K562 (cell line): Measurements from ENCODE around the gene MMD2. TPM values are rescaled to one million over a fixed set of nuclear protein-coding genes. Genes with fewer than 3 reads are reported as not detected.

Experiments
- ATAC-seq: fragments of 200-7000 bp; cut with Tn5 transposase; 3 replicates; pipeline ENCODE4 v1.9.1; 2020; ENCODE audit warnings: moderate library complexity
- BruUV-seq: library from RNA; stranded (reverse); fragments of 400-500 nt; replicated peaks from 2 replicates; lab custom pipeline; 2021; lab: Mats Ljungman, UMichigan
- CTCF ChIA-PET: fragments of 300-600 bp; formaldehyde crosslinking; extraction: SDS; loops from one replicate; lab custom pipeline; 2021; ENCODE audit warnings: low intra/inter-chr PET ratio; lab: Yijun Ruan, JAX
- POLR2A ChIA-PET: fragments of 300-600, 350-650 bp; sonication (Branson Sonifier 250); formaldehyde crosslinking; extraction: SDS; loops from one replicate; lab custom pipeline; 2021; ENCODE audit warnings: antibody characterized with exemption, inconsistent platforms; lab: Yijun Ruan, JAX
- DNase-seq, 4 experiments: peaks; one replicate each; pipeline versions ENCODE4 v3.0.0 to v3.0.0-alpha.2; 2011 to 2018; ENCODE audit warnings: low spot score in 3 of 4, mixed read lengths in 3 of 4; ENCODE audit errors: extremely low read depth in 1 of 4
- FAIRE-seq: peaks from 2 replicates; lab custom pipeline; 2011; peaks lifted over from hg19 to GRCh38; lab: Jason Lieb, UNC
- H2AFZ ChIP-seq: 2 replicates; pipeline ENCODE4 v1.6.0; 2011; ENCODE audit warnings: low read depth, low read length, control low read depth, inconsistent platforms
- H3K27ac ChIP-seq: fragments of 200-600 bp; 3 replicates; pipeline ENCODE4 v1.8.0; 2011; ENCODE audit warnings: low read depth, mild to moderate bottlenecking, control low read depth, inconsistent platforms, low read length, moderate library complexity, mixed read lengths; ENCODE audit errors: extremely low read depth
- H3K27me3 ChIP-seq, 2 experiments: fragments of 300-600 bp in 1 of 2; 2 replicates in 1 of 2; 3 replicates in 1 of 2; pipeline versions ENCODE4 v1.6.0 to v1.8.0; 2011; ENCODE audit warnings: inconsistent platforms in 2 of 2, low read length in 2 of 2, mild to moderate bottlenecking in 1 of 2, mixed read lengths in 1 of 2, moderate library complexity in 1 of 2; ENCODE audit not compliant: control insufficient read depth in 2 of 2, insufficient read depth in 2 of 2
- H3K36me3 ChIP-seq: fragments of 300-600 bp; 3 replicates; pipeline ENCODE4 v1.8.0; 2011; ENCODE audit warnings: mild to moderate bottlenecking, low read length, inconsistent platforms; ENCODE audit not compliant: control insufficient read depth, insufficient read depth
- H3K4me1 ChIP-seq, 2 experiments: fragments of 200-600 bp in 1 of 2; replicated peaks in 1 of 2; 2 replicates in 1 of 2; 3 replicates in 1 of 2; pipeline versions ENCODE4 v1.5.1 to v1.8.0; 2011; ENCODE audit warnings: inconsistent platforms in 2 of 2, low read length in 2 of 2, mild to moderate bottlenecking in 1 of 2, mixed read lengths in 1 of 2, moderate library complexity in 1 of 2; ENCODE audit not compliant: control insufficient read depth in 2 of 2, insufficient read depth in 2 of 2
- H3K4me2 ChIP-seq: 2 replicates; pipeline ENCODE4 v1.6.1; 2011; ENCODE audit warnings: low read length, control low read depth, inconsistent platforms, mixed read lengths; ENCODE audit not compliant: insufficient read depth
- H3K4me3 ChIP-seq: fragments of 200-600 bp; sonication (generic), shearing (Covaris generic); 2 replicates; pipeline ENCODE4 v1.5.1; 2016; ENCODE audit warnings: control low read depth, inconsistent platforms
- H3K79me2 ChIP-seq: fragments of 200-600 bp; 3 replicates; pipeline ENCODE4 v1.8.0; 2011; ENCODE audit warnings: low read length, inconsistent platforms; ENCODE audit not compliant: control insufficient read depth, insufficient read depth
- H3K9ac ChIP-seq, 2 experiments: 2 replicates each; pipeline versions ENCODE4 v1.6.0 to v1.6.1; 2011; ENCODE audit warnings: low read depth in 2 of 2, low read length in 2 of 2, control low read depth in 1 of 2, inconsistent platforms in 1 of 2, mild to moderate bottlenecking in 1 of 2, mixed read lengths in 1 of 2; ENCODE audit not compliant: insufficient read depth in 1 of 2
- H3K9me1 ChIP-seq: one replicate; pipeline ENCODE4 v1.6.0; 2011; ENCODE audit warnings: inconsistent platforms, mild to moderate bottlenecking, low read length, moderate library complexity; ENCODE audit not compliant: control insufficient read depth, insufficient read depth
- H3K9me3 ChIP-seq: replicated peaks from 2 replicates; pipeline ENCODE4 v1.5.1; 2011; ENCODE audit warnings: low read depth, low read length, inconsistent platforms; ENCODE audit not compliant: control insufficient read depth, insufficient read depth
- H4K20me1 ChIP-seq: replicated peaks from 2 replicates; pipeline ENCODE4 v1.6.1; 2011; ENCODE audit warnings: low read length, inconsistent platforms, mixed read lengths; ENCODE audit not compliant: control insufficient read depth, insufficient read depth
- BRCA1 ChIP-seq, 2 experiments: fragments of 450-650 bp in 1 of 2; sonication (generic) in 1 of 2; formaldehyde crosslinking in 1 of 2; IDR thresholded peaks; 2 replicates each; pipeline versions ENCODE4 v1.5.0 to v1.6.1; 2017 to 2020; ENCODE audit warnings: mild to moderate bottlenecking in 1 of 2, missing genetic modification reagents in 1 of 2
- MBD2 ChIP-seq: sonication (generic); IDR thresholded peaks from 2 replicates; pipeline ENCODE4 v1.6.1; 2016; ENCODE audit warnings: low read depth, borderline replicate concordance
- WGBS: fragments of 100-300 bp; shearing (Covaris generic); methylation state at CpG from one replicate; pipeline ENCODE4 v1.1.6; 2016; ENCODE audit warnings: low coverage, mixed read lengths; ENCODE audit not compliant: insufficient coverage; ENCODE audit errors: missing lambda C conversion rate; 5-methylcytosine and 5-hydroxymethylcytosine counted together
- in situ Hi-C: fragments of 300-500 bp; cut with MboI; formaldehyde crosslinking; loops from 4 replicates; pipeline ENCODE4 v1.15.0; 2018; ENCODE audit warnings: inconsistent platforms, mixed read lengths
- intact Hi-C: fragments of 100-400 bp; cut with micrococcal nuclease; formaldehyde crosslinking; loops from 2 replicates; pipeline ENCODE4 v1.14.2; 2022
- polyA plus RNA-seq, 8 experiments: library from polyadenylated mRNA; depleted of rRNA in 4 of 8; stranded (reverse) in 5 of 8; unstranded in 3 of 8; fragments of >200 nt; fragmentation: Nextera tagmentation in 2 of 8; fragmentation: Illumina TruSeq in 1 of 8; extraction: Ambion mirVana in 2 of 8; extraction: Trizol in 1 of 8; gene quantifications; 2 replicates each; pipeline versions ENCODE4 v1.2.1 to v1.2.3, GENCODE V29; 2011 to 2014; ENCODE audit warnings: inconsistent platforms in 1 of 8, missing spikeins in 1 of 8
- total RNA-seq, 7 experiments: library from RNA; depleted of rRNA in 6 of 7; stranded (reverse); fragments of >200 nt in 6 of 7; fragmentation: Illumina TruSeq in 2 of 7; extraction: Trizol in 2 of 7; gene quantifications; 2 replicates each; pipeline versions ENCODE4 v1.2.1 to v1.2.3, GENCODE V29; 2011 to 2021; ENCODE audit warnings: low replicate concordance in 1 of 7
- TF ChIP-seq, protein P1 (sequence below): sonication (generic); formaldehyde crosslinking; IDR thresholded peaks from 2 replicates; pipeline ENCODE4 v1.8.1; 2023; ENCODE audit warnings: mild to moderate bottlenecking, missing genetic modification reagents
- TF ChIP-seq, protein P2 (sequence below): fragments of 250-450 bp; sonication (Bioruptor Pico); IDR thresholded peaks from 2 replicates; pipeline ENCODE4 v1.8.0; 2022; ENCODE audit warnings: inconsistent platforms
- TF ChIP-seq, protein P3 (sequence below): sonication (generic); formaldehyde crosslinking; IDR thresholded peaks from 2 replicates; pipeline ENCODE4 v1.8.1; 2023; ENCODE audit warnings: mild to moderate bottlenecking, missing genetic modification reagents
- TF ChIP-seq, protein P4 (sequence below): fragments of 450-650 bp; formaldehyde crosslinking; IDR thresholded peaks from 2 replicates; pipeline ENCODE4 v1.4.0; 2020; ENCODE audit warnings: mild to moderate bottlenecking, moderate library complexity

Gene MMD2
- total and polyA plus RNA-seq, 9 of the 15 experiments (the other 6 are each of a cell fraction or from before 2014, with no cell fraction given): not detected

DNA sequence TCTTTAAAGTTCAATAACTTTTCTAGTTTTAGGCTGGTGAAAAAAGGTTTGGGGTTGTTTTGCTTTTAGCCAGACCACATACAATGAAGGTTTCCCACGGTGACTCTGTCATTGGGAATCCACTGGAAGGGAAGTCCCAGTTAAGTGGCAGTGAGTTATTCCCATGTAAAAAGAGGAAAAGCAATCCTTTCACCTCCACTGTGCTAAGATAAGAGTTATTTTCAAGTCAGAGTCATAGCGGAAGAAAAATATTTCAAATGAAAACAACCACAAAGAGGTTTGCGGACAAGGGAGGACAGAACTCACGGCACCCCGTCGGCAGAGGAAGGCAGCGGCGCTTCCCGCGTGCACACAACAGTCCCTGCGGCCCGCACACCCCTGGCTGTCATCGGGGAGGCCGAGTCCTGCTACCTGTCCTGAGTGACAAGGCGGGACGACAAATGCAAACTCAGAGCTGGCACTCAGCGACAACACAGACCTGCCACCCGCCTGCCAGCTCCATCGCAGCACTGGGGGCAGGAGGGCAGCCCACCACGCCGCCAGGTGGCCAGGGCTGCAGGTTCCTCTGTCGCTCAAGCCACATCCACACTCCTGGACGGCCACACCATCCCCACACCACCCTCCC, 87.8 kb downstream of the MMD2 start:
- DNase-seq: no peak
- in situ Hi-C loops (no loop called here), intact Hi-C loops (no loop called here)
- Histone ChIP-seq H3K9ac (no peak overlapping the region; a peak in 1 of 4 replicates), H3K4me3 (no peak overlapping the region), H3K9me1 (no peaks in the 10 kb centered on the region), H2AFZ (no peak overlapping the region), H3K4me1 (peaks cover 7 to 26% of the 10 kb centered on the region in 2 experiments), H3K27ac (no peak overlapping the region), H3K79me2 (no peaks in the 10 kb centered on the region; the same call in 2 of the 3 replicates), H3K9me3 (no peaks in the 10 kb centered on the region), H4K20me1 (peaks cover 4% of the 10 kb centered on the region; the same call in 1 of the 2 replicates), H3K36me3 (peaks cover 5% of the 10 kb centered on the region; the same call in 1 of the 3 replicates), H3K27me3 (no peaks in the 10 kb centered on the region), H3K4me2 (no peak overlapping the region)
- WGBS: 74% methylated on average over 15 of the region's 23 CpGs
- ChIA-PET CTCF (no interaction called here), POLR2A (interaction anchor here (0.6 to 1.0 kb wide), 2 partner anchors 12 to 56 kb away, joined by 3 to 4 read pairs; partner anchors contain the start of gene RADIL)
- no TSS peak for BruUV-seq
- no peak for ATAC-seq
- no peak for FAIRE-seq
- TF ChIP-seq, protein P1, sequence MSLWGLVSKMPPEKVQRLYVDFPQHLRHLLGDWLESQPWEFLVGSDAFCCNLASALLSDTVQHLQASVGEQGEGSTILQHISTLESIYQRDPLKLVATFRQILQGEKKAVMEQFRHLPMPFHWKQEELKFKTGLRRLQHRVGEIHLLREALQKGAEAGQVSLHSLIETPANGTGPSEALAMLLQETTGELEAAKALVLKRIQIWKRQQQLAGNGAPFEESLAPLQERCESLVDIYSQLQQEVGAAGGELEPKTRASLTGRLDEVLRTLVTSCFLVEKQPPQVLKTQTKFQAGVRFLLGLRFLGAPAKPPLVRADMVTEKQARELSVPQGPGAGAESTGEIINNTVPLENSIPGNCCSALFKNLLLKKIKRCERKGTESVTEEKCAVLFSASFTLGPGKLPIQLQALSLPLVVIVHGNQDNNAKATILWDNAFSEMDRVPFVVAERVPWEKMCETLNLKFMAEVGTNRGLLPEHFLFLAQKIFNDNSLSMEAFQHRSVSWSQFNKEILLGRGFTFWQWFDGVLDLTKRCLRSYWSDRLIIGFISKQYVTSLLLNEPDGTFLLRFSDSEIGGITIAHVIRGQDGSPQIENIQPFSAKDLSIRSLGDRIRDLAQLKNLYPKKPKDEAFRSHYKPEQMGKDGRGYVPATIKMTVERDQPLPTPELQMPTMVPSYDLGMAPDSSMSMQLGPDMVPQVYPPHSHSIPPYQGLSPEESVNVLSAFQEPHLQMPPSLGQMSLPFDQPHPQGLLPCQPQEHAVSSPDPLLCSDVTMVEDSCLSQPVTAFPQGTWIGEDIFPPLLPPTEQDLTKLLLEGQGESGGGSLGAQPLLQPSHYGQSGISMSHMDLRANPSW (CRISPR knock-in tag): no peak
- TF ChIP-seq, protein P2, sequence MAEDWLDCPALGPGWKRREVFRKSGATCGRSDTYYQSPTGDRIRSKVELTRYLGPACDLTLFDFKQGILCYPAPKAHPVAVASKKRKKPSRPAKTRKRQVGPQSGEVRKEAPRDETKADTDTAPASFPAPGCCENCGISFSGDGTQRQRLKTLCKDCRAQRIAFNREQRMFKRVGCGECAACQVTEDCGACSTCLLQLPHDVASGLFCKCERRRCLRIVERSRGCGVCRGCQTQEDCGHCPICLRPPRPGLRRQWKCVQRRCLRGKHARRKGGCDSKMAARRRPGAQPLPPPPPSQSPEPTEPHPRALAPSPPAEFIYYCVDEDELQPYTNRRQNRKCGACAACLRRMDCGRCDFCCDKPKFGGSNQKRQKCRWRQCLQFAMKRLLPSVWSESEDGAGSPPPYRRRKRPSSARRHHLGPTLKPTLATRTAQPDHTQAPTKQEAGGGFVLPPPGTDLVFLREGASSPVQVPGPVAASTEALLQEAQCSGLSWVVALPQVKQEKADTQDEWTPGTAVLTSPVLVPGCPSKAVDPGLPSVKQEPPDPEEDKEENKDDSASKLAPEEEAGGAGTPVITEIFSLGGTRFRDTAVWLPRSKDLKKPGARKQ: no peak
- TF ChIP-seq, protein P3, sequence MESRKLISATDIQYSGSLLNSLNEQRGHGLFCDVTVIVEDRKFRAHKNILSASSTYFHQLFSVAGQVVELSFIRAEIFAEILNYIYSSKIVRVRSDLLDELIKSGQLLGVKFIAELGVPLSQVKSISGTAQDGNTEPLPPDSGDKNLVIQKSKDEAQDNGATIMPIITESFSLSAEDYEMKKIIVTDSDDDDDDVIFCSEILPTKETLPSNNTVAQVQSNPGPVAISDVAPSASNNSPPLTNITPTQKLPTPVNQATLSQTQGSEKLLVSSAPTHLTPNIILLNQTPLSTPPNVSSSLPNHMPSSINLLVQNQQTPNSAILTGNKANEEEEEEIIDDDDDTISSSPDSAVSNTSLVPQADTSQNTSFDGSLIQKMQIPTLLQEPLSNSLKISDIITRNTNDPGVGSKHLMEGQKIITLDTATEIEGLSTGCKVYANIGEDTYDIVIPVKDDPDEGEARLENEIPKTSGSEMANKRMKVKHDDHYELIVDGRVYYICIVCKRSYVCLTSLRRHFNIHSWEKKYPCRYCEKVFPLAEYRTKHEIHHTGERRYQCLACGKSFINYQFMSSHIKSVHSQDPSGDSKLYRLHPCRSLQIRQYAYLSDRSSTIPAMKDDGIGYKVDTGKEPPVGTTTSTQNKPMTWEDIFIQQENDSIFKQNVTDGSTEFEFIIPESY (CRISPR knock-in tag): peak; percentile 39; the same call in 1 of the 2 replicates
- TF ChIP-seq, protein P4, sequence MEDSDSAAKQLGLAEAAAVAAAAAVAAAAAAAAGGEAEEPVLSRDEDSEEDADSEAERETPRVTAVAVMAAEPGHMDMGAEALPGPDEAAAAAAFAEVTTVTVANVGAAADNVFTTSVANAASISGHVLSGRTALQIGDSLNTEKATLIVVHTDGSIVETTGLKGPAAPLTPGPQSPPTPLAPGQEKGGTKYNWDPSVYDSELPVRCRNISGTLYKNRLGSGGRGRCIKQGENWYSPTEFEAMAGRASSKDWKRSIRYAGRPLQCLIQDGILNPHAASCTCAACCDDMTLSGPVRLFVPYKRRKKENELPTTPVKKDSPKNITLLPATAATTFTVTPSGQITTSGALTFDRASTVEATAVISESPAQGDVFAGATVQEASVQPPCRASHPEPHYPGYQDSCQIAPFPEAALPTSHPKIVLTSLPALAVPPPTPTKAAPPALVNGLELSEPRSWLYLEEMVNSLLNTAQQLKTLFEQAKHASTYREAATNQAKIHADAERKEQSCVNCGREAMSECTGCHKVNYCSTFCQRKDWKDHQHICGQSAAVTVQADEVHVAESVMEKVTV: no peak
- TF ChIP-seq MBD2: no peak
- no peak for TF ChIP-seq BRCA1 (IDR thresholded peaks at IDR 0.05)
- no peak for TF ChIP-seq BRCA1 (CRISPR knock-in tag; IDR thresholded peaks at IDR 0.05)
